H9 (cell line): ENCODE measurements around the gene INSYN2B. TPM values are rescaled to one million over a fixed set of nuclear protein-coding genes. Genes with fewer than 3 reads are reported as not detected.

Experiments used
- DNase-seq: peaks from one replicate; pipeline ENCODE4 v3.0.0-alpha.2; 2017
- H2AFZ ChIP-seq: one replicate; pipeline ENCODE4 v1.6.1; 2013; ENCODE audit warnings: mild to moderate bottlenecking, low read length, control low read depth, moderate library complexity
- H2AK5ac ChIP-seq: 2 replicates; pipeline ENCODE4 v1.6.1; 2013; ENCODE audit warnings: low read length, control low read depth, mixed read lengths; ENCODE audit not compliant: insufficient read length
- H2BK120ac ChIP-seq: one replicate; pipeline ENCODE4 v1.6.1; 2013; ENCODE audit warnings: low read depth, mild to moderate bottlenecking, low read length, control low read depth, inconsistent platforms; ENCODE audit not compliant: poor library complexity, severe bottlenecking
- H2BK12ac ChIP-seq: 2 replicates; pipeline ENCODE4 v1.6.1; 2013; ENCODE audit warnings: low read length, control low read depth, mixed read lengths, low read depth; ENCODE audit not compliant: insufficient read length
- H2BK15ac ChIP-seq: 2 replicates; pipeline ENCODE4 v1.6.1; 2013; ENCODE audit warnings: low read depth, low read length, control low read depth
- H2BK20ac ChIP-seq: one replicate; pipeline ENCODE4 v1.6.1; 2013; ENCODE audit warnings: low read depth, mild to moderate bottlenecking, low read length, control low read depth, inconsistent platforms; ENCODE audit not compliant: poor library complexity, severe bottlenecking
- H2BK5ac ChIP-seq: 2 replicates; pipeline ENCODE4 v1.6.1; 2013; ENCODE audit warnings: low read length, control low read depth, mixed read lengths; ENCODE audit not compliant: insufficient read length
- H3K14ac ChIP-seq: 2 replicates; pipeline ENCODE4 v1.6.1; 2013; ENCODE audit warnings: low read length, control low read depth; ENCODE audit not compliant: insufficient read depth
- H3K18ac ChIP-seq: 2 replicates; pipeline ENCODE4 v1.6.1; 2013; ENCODE audit warnings: low read depth, mild to moderate bottlenecking, mixed read lengths, low read length, control low read depth; ENCODE audit not compliant: insufficient read length
- H3K23ac ChIP-seq: 2 replicates; pipeline ENCODE4 v1.6.1; 2013; ENCODE audit warnings: low read length, control low read depth, mixed read lengths, low read depth; ENCODE audit not compliant: insufficient read length
- H3K23me2 ChIP-seq: 2 replicates; pipeline ENCODE4 v1.6.1; 2013; ENCODE audit warnings: low read depth, mild to moderate bottlenecking, mixed read lengths, low read length, control low read depth; ENCODE audit not compliant: insufficient read length, poor library complexity, severe bottlenecking
- H3K27ac ChIP-seq: 2 replicates; pipeline ENCODE4 v1.5.1; 2013; ENCODE audit warnings: low read length, control low read depth, mixed read lengths, low read depth; ENCODE audit not compliant: insufficient read length
- H3K27me3 ChIP-seq: 2 replicates; pipeline ENCODE4 v1.6.1; 2013; ENCODE audit warnings: low read length, control low read depth, inconsistent platforms; ENCODE audit not compliant: insufficient read depth
- H3K4ac ChIP-seq: 2 replicates; pipeline ENCODE4 v1.6.1; 2013; ENCODE audit warnings: low read depth, mild to moderate bottlenecking, control low read depth, inconsistent platforms, low read length, moderate library complexity
- H3K4me1 ChIP-seq: 2 replicates; pipeline ENCODE4 v1.6.1; 2013; ENCODE audit warnings: low read length, control low read depth, inconsistent platforms; ENCODE audit not compliant: insufficient read depth
- H3K4me2 ChIP-seq: 2 replicates; pipeline ENCODE4 v1.6.1; 2013; ENCODE audit warnings: low read length, control low read depth, mixed read lengths; ENCODE audit not compliant: insufficient read length, insufficient read depth
- H3K56ac ChIP-seq: 2 replicates; pipeline ENCODE4 v1.6.1; 2013; ENCODE audit warnings: low read depth, mild to moderate bottlenecking, mixed read lengths, low read length, control low read depth; ENCODE audit not compliant: insufficient read length
- H3K79me1 ChIP-seq: 2 replicates; pipeline ENCODE4 v1.6.1; 2013; ENCODE audit warnings: low read depth, mild to moderate bottlenecking, moderate library complexity, low read length, control low read depth, inconsistent platforms; ENCODE audit not compliant: insufficient read depth, poor library complexity, severe bottlenecking
- H3K79me2 ChIP-seq: 2 replicates; pipeline ENCODE4 v1.6.1; 2013; ENCODE audit warnings: low read length, control low read depth, inconsistent platforms; ENCODE audit not compliant: insufficient read depth
- H3K9ac ChIP-seq: 2 replicates; pipeline ENCODE4 v1.6.1; 2013; ENCODE audit warnings: low read length, control low read depth, mixed read lengths; ENCODE audit not compliant: insufficient read length; ENCODE audit errors: extremely low read depth
- H3K9me3 ChIP-seq: one replicate; pipeline ENCODE4 v1.6.1; 2013; ENCODE audit warnings: low read depth, low read length, inconsistent platforms; ENCODE audit not compliant: control insufficient read depth
- H3T11ph ChIP-seq: one replicate; pipeline ENCODE4 v1.6.1; 2013; ENCODE audit warnings: mild to moderate bottlenecking, low read length, control low read depth, inconsistent platforms
- H4K20me1 ChIP-seq: one replicate; pipeline ENCODE4 v1.6.1; 2013; ENCODE audit not compliant: control insufficient read depth, insufficient read length, insufficient read depth
- H4K5ac ChIP-seq: 2 replicates; pipeline ENCODE4 v1.6.1; 2013; ENCODE audit warnings: low read depth, mild to moderate bottlenecking, mixed read lengths, low read length, control low read depth; ENCODE audit not compliant: insufficient read length
- H4K8ac ChIP-seq: replicated peaks from 2 replicates; pipeline ENCODE4 v1.6.1; 2013; ENCODE audit warnings: low read length, control low read depth, mixed read lengths, low read depth; ENCODE audit not compliant: insufficient read length
- H4K91ac ChIP-seq: 2 replicates; pipeline ENCODE4 v1.6.1; 2013; ENCODE audit warnings: low read depth, mild to moderate bottlenecking, moderate library complexity, mixed read lengths, low read length, control low read depth; ENCODE audit not compliant: insufficient read length
- H3K27ac Mint-ChIP-seq, 3 experiments: 2 replicates in 2 of 3; 3 replicates in 1 of 3; pipeline ENCODE4 v1.8.0; 2020 to 2021; ENCODE audit warnings: mixed read lengths in 3 of 3, mild to moderate bottlenecking in 1 of 3, moderate library complexity in 1 of 3
- H3K27me3 Mint-ChIP-seq: 2 replicates; pipeline ENCODE4 v1.8.0; 2021; ENCODE audit warnings: low read depth, mild to moderate bottlenecking, moderate library complexity, mixed read lengths
- H3K36me3 Mint-ChIP-seq, 3 experiments: 2 replicates in 2 of 3; 3 replicates in 1 of 3; pipeline ENCODE4 v1.8.0; 2020 to 2021; ENCODE audit warnings: low read depth in 3 of 3, mixed read lengths in 3 of 3; ENCODE audit not compliant: insufficient read depth in 1 of 3
- H3K4me1 Mint-ChIP-seq, 2 experiments: 2 replicates each; pipeline ENCODE4 v1.8.0; 2020; ENCODE audit warnings: mixed read lengths in 2 of 2
- H3K4me3 Mint-ChIP-seq, 2 experiments: 2 replicates in 1 of 2; 3 replicates in 1 of 2; pipeline ENCODE4 v1.8.0; 2020 to 2021; ENCODE audit warnings: mild to moderate bottlenecking in 2 of 2, mixed read lengths in 2 of 2, moderate library complexity in 1 of 2
- H3K9me3 Mint-ChIP-seq, 2 experiments: 2 replicates in 1 of 2; 3 replicates in 1 of 2; pipeline ENCODE4 v1.8.0; 2020; ENCODE audit warnings: mild to moderate bottlenecking in 2 of 2, mixed read lengths in 2 of 2, moderate library complexity in 1 of 2
- CTCF ChIP-seq: fragments of 200-600 bp; sonication (generic); conservative IDR thresholded peaks from 3 replicates; pipeline ENCODE4 v1.8.0; 2021; ENCODE audit warnings: antibody characterized with exemption, mild to moderate bottlenecking
- WGBS: extraction: QIAGEN DNeasy Blood & Tissue Kit; methylation state at CpG from one replicate; pipeline ENCODE4 v1.1.7; 2013; ENCODE audit warnings: missing lambda C conversion rate, low lambda C conversion rate, mixed read lengths; ENCODE audit not compliant: insufficient read length; ENCODE audit errors: extremely low coverage; 5-methylcytosine and 5-hydroxymethylcytosine counted together
- total RNA-seq: library from RNA; stranded (reverse); gene quantifications from 2 replicates; pipeline ENCODE4 v1.2.1, GENCODE V29; 2021

Gene INSYN2B
- total RNA-seq, 1 experiment from 2014 or later: not detected

GRCh38 chr5:169848271-169848670 is 132.0 kb downstream of the INSYN2B start:
- Histone ChIP-seq H3K14ac (no peak overlapping the region), H3K4ac (no peak overlapping the region), H2BK120ac (no peak overlapping the region), H2BK12ac (no peak overlapping the region), H4K20me1 (no peaks in the 10 kb centered on the region), H3K23ac (no peak overlapping the region), H3K4me2 (no peak overlapping the region), H3K18ac (no peak overlapping the region), H3K79me1 (no peaks in the 10 kb centered on the region), H4K91ac (no peak overlapping the region), H3K27ac (no peak overlapping the region), H3K4me1 (no peaks in the 10 kb centered on the region), H3K27me3 (no peaks in the 10 kb centered on the region), H3K56ac (no peak overlapping the region), H2BK5ac (no peak overlapping the region), H3K23me2 (no peaks in the 10 kb centered on the region), H2AK5ac (no peak overlapping the region), H4K8ac (no peak overlapping the region), H3T11ph (no peak overlapping the region), H3K9ac (no peak overlapping the region), H2AFZ (no peak overlapping the region), H2BK20ac (no peak overlapping the region), H2BK15ac (no peak overlapping the region), H4K5ac (no peak overlapping the region), H3K9me3 (peaks cover 7% of the 10 kb centered on the region), H3K79me2 (no peaks in the 10 kb centered on the region)
- Mint-ChIP-seq H3K27ac (no peak overlapping the region), H3K27me3 (no peaks in the 10 kb centered on the region; the same call in 1 of the 2 replicates), H3K4me3 (no peak overlapping the region), H3K36me3 (peaks cover 6 to 15% (median 13%) of the 10 kb centered on the region in 3 experiments; a peak in 6 of 7 replicates), H3K4me1 (peaks cover 0 to 7% of the 10 kb centered on the region in 2 experiments; a peak in 1 of 4 replicates), H3K9me3 (peaks cover 23% of the 10 kb centered on the region in 2 experiments)
- WGBS: no CpG with 5 or more reads among the region's 3 CpGs
- no peak for DNase-seq
- TF ChIP-seq CTCF: no peak
